Adrenal gland (tissue), 12 donors: ENCODE measurements around the gene PSTPIP1. TPM values are rescaled to one million over a fixed set of nuclear protein-coding genes. Genes with fewer than 3 reads are reported as not detected.

Experiments used
- DNase-seq, 7 donors: peaks; one replicate each; pipeline ENCODE4 v3.0.0-alpha.2; 2019 to 2020
- H3K27ac ChIP-seq, 5 donors: fragments of 200-600 bp; sonication (generic) in 4 of 5; 1 replicate in 3 of 5; 2 replicates in 2 of 5; pipeline versions ENCODE4 v1.5.1 to v1.8.0; 2016 to 2020; ENCODE audit warnings: mild to moderate bottlenecking in 1 of 5
- H3K27me3 ChIP-seq: fragments of 200-600 bp; 2 replicates; pipeline ENCODE4 v1.8.0; 2021
- H3K36me3 ChIP-seq, 2 donors: fragments of 200-600 bp; replicated peaks in 1 of 2; 1 replicate in 1 of 2; 2 replicates in 1 of 2; pipeline versions ENCODE4 v1.5.1 to v1.8.0; 2018 to 2022
- H3K4me1 ChIP-seq, 2 donors: fragments of 200-600 bp; replicated peaks in 1 of 2; 1 replicate in 1 of 2; 2 replicates in 1 of 2; pipeline versions ENCODE4 v1.5.1 to v1.8.0; 2018 to 2021
- H3K4me3 ChIP-seq, 4 donors: fragments of 200-600 bp; sonication (generic) in 3 of 4; one replicate each; pipeline ENCODE4 v1.5.1; 2016 to 2018
- H3K9me3 ChIP-seq, 3 donors: fragments of 200-600 bp; sonication (generic) in 1 of 3; replicated peaks in 1 of 3; 1 replicate in 2 of 3; 2 replicates in 1 of 3; pipeline versions ENCODE4 v1.5.1 to v1.8.0; 2016 to 2021
- CTCF ChIP-seq, 6 experiments: fragments of 450-650 bp in 4 of 6; fragments of 200-600 bp in 2 of 6; sonication (generic) in 1 of 6; IDR thresholded peaks; 1 replicate in 5 of 6; 2 replicates in 1 of 6; pipeline versions ENCODE4 v1.5.1 to v1.8.0; 2016 to 2021; ENCODE audit warnings: antibody characterized with exemption in 6 of 6, mild to moderate bottlenecking in 2 of 6, moderate library complexity in 1 of 6
- POLR2A ChIP-seq, 2 donors: fragments of 450-650 bp; IDR thresholded peaks; one replicate each; pipeline ENCODE4 v1.6.1; 2017; ENCODE audit warnings: antibody characterized with exemption in 2 of 2, mild to moderate bottlenecking in 2 of 2, moderate library complexity in 1 of 2
- WGBS, 4 donors: extraction: QIAGEN DNeasy Blood & Tissue Kit in 2 of 4; methylation state at CpG; one replicate each; pipeline versions ENCODE4 v1.1.5 to v1.1.7; 2013 to 2017; 5-methylcytosine and 5-hydroxymethylcytosine counted together
- intact Hi-C, 2 donors: fragments of 100-400 bp; cut with DNase I; formaldehyde crosslinking; loops; one replicate each; pipeline versions ENCODE4 v1.14.1 to v1.15.0; 2022 to 2023
- polyA plus RNA-seq, 3 donors: library from polyadenylated mRNA; stranded (reverse); fragments of 200-250 nt in 2 of 3; fragments of 350-450 nt in 1 of 3; fragmentation: Illumina TruSeq in 1 of 3; extraction: RNeasy Lipid Tissue Mini Kit (QIAGEN cat#74804) in 1 of 3; gene quantifications; one replicate each; pipeline ENCODE4 v1.2.3, GENCODE V29; 2013 to 2014
- total RNA-seq, 9 donors: library from RNA; depleted of rRNA in 4 of 9; stranded (reverse); fragments of >200 nt in 4 of 9; fragments of 120-200 nt in 1 of 9; fragmentation: NEBNext Ultra II Directional in 1 of 9; extraction: Animal tissue kit (Norgen Biotek cat#: 25700) in 1 of 9; gene quantifications; one replicate each; pipeline versions ENCODE4 v1.1.0 to v1.2.4, GENCODE V29; 2013 to 2023
- donor health status: healthy with polysubstance abuse.
- donor health status: Bipolar disorder and iron deficiency.
- donor health status: DM: yes; HTN: yes; CAD: no.
- donor health status: DM: no; HTN: no; CAD: no.
- donor health status: DM: no; HTN: no; CAD: no.
- donor health status: DM: yes; HTN: yes; CAD: no.

Gene PSTPIP1
- total and polyA plus RNA-seq, 12 donors, result 1.4 to 31.5 (median 11.5) TPM

GRCh38 chr15:77030928-77031375, 36.0 kb downstream of the PSTPIP1 start:
- WGBS, 4 donors, result 82 to 88% (median 82%) methylated on average over 5 to 10 of the region's 10 CpGs
- TF ChIP-seq POLR2A (IDR thresholded peaks at IDR 0.05), result no peak
- TF ChIP-seq CTCF (IDR thresholded peaks at IDR 0.05), result no peak
- Histone ChIP-seq H3K4me1 (peaks cover 5 to 13% of the 10 kb centered on the region in 2 donors), H3K9me3 (no peaks in the 10 kb centered on the region), H3K27ac (no peak overlapping the region), H3K27me3 (no peaks in the 10 kb centered on the region), H3K4me3 (no peak overlapping the region), H3K36me3 (no peaks in the 10 kb centered on the region)
- intact Hi-C loops, result loop anchor here in 1 of 2 donors (5.0 to 10.0 kb wide), 3 partner anchors 41 to 464 kb away; partner anchors contain the start of gene TSPAN3
- DNase-seq, result peak in 5 of 7 donors; percentile 10 to 51 (median 15)

- H3K36me3 ChIP-seq, result no peaks in the 10 kb centered on the region
- H3K9me3 ChIP-seq, result no peaks in the 10 kb centered on the region
- intact Hi-C loops, result loop anchor here in 1 of 2 donors (5.0 to 10.0 kb wide), 3 partner anchors 41 to 463 kb away; partner anchors contain the start of gene TSPAN3
- peak in 5 of 7 donors; percentile 9 to 53 (median 17) for DNase-seq
- no peak overlapping the region for H3K4me3 ChIP-seq
- H3K27me3 ChIP-seq, result no peaks in the 10 kb centered on the region
- no peak for TF ChIP-seq CTCF (IDR thresholded peaks at IDR 0.05)
- peaks cover 5 to 13% of the 10 kb centered on the region in 2 donors for H3K4me1 ChIP-seq
- WGBS, 4 donors, result 74 to 79% (median 78%) methylated on average over 8 to 12 of the region's 12 CpGs
- H3K27ac ChIP-seq, result no peak overlapping the region
Measured at GRCh38 chr15:77031376-77032050, 36.6 kb downstream of the PSTPIP1 start.

GRCh38 chr15:77032052-77032646, 37.2 kb downstream of the PSTPIP1 start:
- Histone ChIP-seq H3K9me3 (no peaks in the 10 kb centered on the region), H3K4me3 (no peak overlapping the region), H3K4me1 (peaks cover 5 to 13% of the 10 kb centered on the region in 2 donors), H3K36me3 (no peaks in the 10 kb centered on the region), H3K27me3 (no peaks in the 10 kb centered on the region), H3K27ac (no peak overlapping the region)
- intact Hi-C loops, result loop anchor here in 1 of 2 donors (5.0 to 10.0 kb wide), 3 partner anchors 40 to 463 kb away; partner anchors contain the start of gene TSPAN3
- DNase-seq, result peak in 5 of 7 donors; percentile 13 to 48 (median 15)
- 73 to 83% (median 78%) methylated on average over 1 to 22 of the region's 22 CpGs for WGBS, 4 donors
- TF ChIP-seq CTCF (IDR thresholded peaks at IDR 0.05) (no peak), POLR2A (IDR thresholded peaks at IDR 0.05) (no peak)

- Histone ChIP-seq H3K4me1 (peaks cover 2 to 8% of the 10 kb centered on the region in 2 donors), H3K9me3 (no peaks in the 10 kb centered on the region), H3K27ac (no peak overlapping the region), H3K4me3 (no peak overlapping the region), H3K36me3 (no peaks in the 10 kb centered on the region), H3K27me3 (no peaks in the 10 kb centered on the region)
- WGBS, 4 donors, result 80 to 89% (median 82%) methylated on average over 4 to 18 of the region's 18 CpGs
- peak in 5 of 7 donors; percentile 11 to 48 (median 13) for DNase-seq
- intact Hi-C loops, result loop anchor here in 1 of 2 donors (5.0 to 10.0 kb wide), 3 partner anchors 39 to 462 kb away; partner anchors contain the start of gene TSPAN3
- TF ChIP-seq CTCF (IDR thresholded peaks at IDR 0.05), result no peak
- no peak for TF ChIP-seq POLR2A (IDR thresholded peaks at IDR 0.05)
Measured at GRCh38 chr15:77032647-77033416, 37.9 kb downstream of the PSTPIP1 start.
